NCI-H748 (cell line): Measurements from ENCODE around the gene ZNF616.
"Not testable (repeated sequence)": the region's sequence is repeated elsewhere in the genome, so short reads cannot be mapped to it uniquely, and the experiment has no call there.

Experiments used
- DNase-seq: peaks from one replicate; lab custom pipeline; 2025; ENCODE audit not compliant: unreplicated experiment; lab: John Stamatoyannopoulos, UW

The ZNF616 gene

GRCh38 chr19:52112624-52113023 lies 27.1 kb downstream of the ZNF616 start:
- no peak for DNase-seq

- DNase-seq, result no peak
Observed at GRCh38 chr19:52110780-52111179, 29.0 kb downstream of the ZNF616 start.

DNA sequence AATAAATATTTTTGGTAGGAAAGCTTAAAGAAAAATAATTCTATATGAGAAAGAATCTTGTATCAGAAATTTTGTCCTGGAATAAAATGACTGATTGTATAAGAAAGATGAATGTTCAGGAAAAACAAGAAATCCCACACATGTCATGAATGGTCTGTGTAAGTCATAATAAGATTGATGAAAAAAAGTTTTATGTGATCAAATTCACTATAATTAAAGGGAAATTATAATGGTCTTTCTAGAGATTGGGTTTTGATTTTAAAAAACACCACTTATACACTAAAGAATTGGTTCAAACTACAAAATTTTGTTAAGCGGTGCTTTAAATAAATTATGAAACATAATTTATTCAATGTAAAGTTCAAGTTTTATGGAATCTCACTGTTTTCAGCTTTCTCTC lies 37.0 kb downstream of the ZNF616 start:
- no peak for DNase-seq

GRCh38 chr19:52101866-52102562 lies 37.7 kb downstream of the ZNF616 start:
- DNase-seq, result no peak

GRCh38 chr19:52099497-52100138 lies 40.1 kb downstream of the ZNF616 start:
- no peak for DNase-seq

DNA sequence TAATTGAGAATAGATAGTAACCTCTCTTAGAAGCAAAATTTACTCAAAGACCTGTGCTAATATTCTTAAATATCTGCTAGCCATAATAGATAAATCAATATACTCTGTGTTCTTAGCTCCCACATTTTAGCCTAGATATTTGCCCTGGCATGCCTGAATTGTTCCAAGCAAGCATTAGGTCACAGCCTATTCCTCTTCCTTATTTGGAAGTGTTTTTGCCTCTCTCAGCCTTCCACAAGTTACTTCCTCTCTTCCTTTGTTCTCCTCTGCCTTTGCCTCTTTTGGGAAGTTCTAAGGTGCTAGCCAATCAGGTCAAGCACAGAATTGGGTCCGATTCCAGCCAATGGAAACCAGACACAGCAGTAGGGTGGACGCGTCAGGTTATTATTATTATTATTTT lies 43.3 kb downstream of the ZNF616 start:
- DNase-seq, result not testable (repeated sequence)

GRCh38 chr19:52095172-52096014 lies 44.3 kb downstream of the ZNF616 start, which contains the start of gene ZNF841:
TSS of gene ZNF841 (minus strand) at chr19:52095765. CDS start at chr19:52084801, 10,964 bp downstream.
- DNase-seq, result peak; percentile 97

GRCh38 chr19:52094526-52095130 lies 45.1 kb downstream of the ZNF616 start:
- DNase-seq, result peak; percentile 33

DNA sequence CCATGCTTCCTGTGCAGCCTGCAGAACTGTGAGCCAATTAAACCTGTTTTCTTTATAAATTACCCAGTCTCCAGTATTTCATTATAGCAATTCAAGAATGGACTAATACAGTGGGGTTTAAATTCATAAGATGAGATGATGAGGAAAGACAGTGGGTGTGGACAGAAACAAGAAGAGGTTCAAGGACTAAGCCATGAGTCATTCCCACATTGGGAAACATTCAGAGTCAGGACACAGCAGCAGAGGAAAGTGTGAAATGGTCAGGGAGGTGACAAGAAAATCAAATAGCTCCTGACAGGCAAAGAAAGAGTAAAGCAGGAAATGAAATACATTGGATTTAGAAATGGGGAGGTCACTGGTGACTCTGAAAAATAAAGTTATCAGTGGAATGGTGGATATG lies 53.3 kb downstream of the ZNF616 start:
- DNase-seq, result no peak

DNA sequence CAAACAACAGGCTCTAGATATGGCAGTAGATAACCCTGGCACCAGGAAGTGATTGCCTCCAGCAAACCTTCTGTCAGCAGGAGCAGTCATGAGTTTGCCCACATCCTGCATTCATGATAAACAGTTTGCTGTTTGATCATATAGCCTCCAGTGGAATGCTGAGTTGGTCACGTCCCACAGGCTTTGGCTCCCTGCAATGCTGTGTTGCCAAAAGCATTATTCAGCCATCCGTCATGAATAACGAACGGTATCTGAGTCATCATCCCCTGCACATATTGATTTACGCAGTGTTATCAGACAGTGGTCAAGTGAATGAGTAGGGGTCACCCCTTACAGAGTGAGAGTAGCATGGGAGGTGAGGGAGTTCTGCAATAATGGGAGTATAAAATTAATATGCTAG lies 69.2 kb downstream of the ZNF616 start:
- DNase-seq, result no peak

GRCh38 chr19:52069653-52070052 lies 70.1 kb downstream of the ZNF616 start:
- no peak for DNase-seq

DNA sequence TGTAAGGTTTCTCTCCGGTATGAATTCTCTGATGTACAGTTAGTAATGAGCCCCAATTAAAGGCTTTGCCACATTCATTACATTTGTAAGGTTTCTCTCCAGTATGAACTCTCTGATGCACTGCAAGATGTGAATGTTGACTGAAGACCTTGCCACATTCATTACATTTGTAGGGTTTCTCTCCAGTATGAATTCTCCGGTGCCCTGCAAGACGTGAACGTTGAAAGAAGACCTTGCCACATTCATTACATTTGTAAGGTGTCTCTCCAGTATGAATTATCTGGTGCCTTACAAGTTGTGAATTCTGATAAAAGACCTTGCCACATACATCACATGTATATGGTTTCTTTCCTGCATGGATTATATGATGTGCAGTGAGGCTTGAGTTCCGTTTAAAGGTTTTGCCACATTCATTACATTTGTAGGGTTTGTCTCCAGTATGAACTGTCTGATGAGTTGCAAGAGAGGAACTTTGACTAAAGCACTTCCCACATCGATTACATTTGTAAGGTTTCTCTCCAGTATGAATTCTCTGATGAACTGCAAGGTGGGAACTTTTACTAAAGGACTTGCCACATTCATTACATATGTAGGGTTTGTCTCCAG lies 73.4 kb downstream of the ZNF616 start:
- no peak for DNase-seq

GRCh38 chr19:52065399-52065798 lies 74.3 kb downstream of the ZNF616 start:
- no peak for DNase-seq
